Panc1 (cell line): ENCODE data around the gene B3GLCT. TPM values are rescaled to one million over a fixed set of nuclear protein-coding genes. Genes with fewer than 3 reads are reported as not detected.
A peak's percentile ranks its signal among the peaks of the same experiment; 100 is the strongest.

Experiments
- ATAC-seq: fragments of 200-7000 bp; cut with Tn5 transposase; 2 replicates; pipeline ENCODE4 v1.9.1; 2020; ENCODE audit warnings: mild to moderate bottlenecking, moderate library complexity
- BruUV-seq: library from RNA; stranded (reverse); fragments of 400-500 nt; replicated peaks from 2 replicates; lab custom pipeline; 2021; lab: Mats Ljungman, UMichigan
- CTCF ChIA-PET: fragments of 300-600 bp; sonication (Branson Sonifier 250); formaldehyde crosslinking; loops from one replicate; lab custom pipeline; 2022; ENCODE audit warnings: antibody characterized with exemption; lab: Charles Lee
- POLR2A ChIA-PET: fragments of 300-600 bp; sonication (Branson Sonifier 250); formaldehyde crosslinking; loops from one replicate; lab custom pipeline; 2022; ENCODE audit warnings: antibody characterized with exemption; lab: Charles Lee
- DNase-seq: peaks from one replicate; pipeline ENCODE4 v3.0.0-alpha.2; 2010; ENCODE audit warnings: low read depth, low spot score
- H3K27ac ChIP-seq: 2 replicates; pipeline ENCODE4 v1.5.1; 2011; ENCODE audit warnings: mild to moderate bottlenecking, low read length, inconsistent platforms
- H3K27me3 ChIP-seq: fragments of 200-500 bp; sonication (Bioruptor generic); 2 replicates; pipeline ENCODE4 v1.6.0; 2014; ENCODE audit warnings: low read length, inconsistent platforms; ENCODE audit not compliant: control insufficient read depth, insufficient read depth
- H3K36me3 ChIP-seq: fragments of 200-500 bp; sonication (Bioruptor generic); 2 replicates; pipeline ENCODE4 v1.5.1; 2014; ENCODE audit warnings: inconsistent platforms, mild to moderate bottlenecking, low read length, moderate library complexity; ENCODE audit not compliant: control insufficient read depth, insufficient read depth
- H3K4me1 ChIP-seq: 2 replicates; pipeline ENCODE4 v1.5.1; 2011; ENCODE audit warnings: inconsistent platforms, mild to moderate bottlenecking, low read length, moderate library complexity; ENCODE audit not compliant: control insufficient read depth, insufficient read depth
- H3K4me3 ChIP-seq, 2 experiments: 2 replicates each; pipeline ENCODE4 v1.5.1; 2011 to 2012; ENCODE audit warnings: low read depth in 2 of 2, low read length in 2 of 2, mild to moderate bottlenecking in 2 of 2, inconsistent platforms in 1 of 2, moderate library complexity in 1 of 2
- H3K9me3 ChIP-seq: fragments of 200-500 bp; sonication (Bioruptor generic); 2 replicates; pipeline ENCODE4 v1.5.1; 2014; ENCODE audit warnings: low read depth, mild to moderate bottlenecking, inconsistent platforms, low read length, moderate library complexity; ENCODE audit not compliant: control insufficient read depth, insufficient read depth
- POLR2AphosphoS5 ChIP-seq: IDR thresholded peaks from 2 replicates; pipeline ENCODE4 v1.6.1; 2012; ENCODE audit warnings: mild to moderate bottlenecking, low read depth, low read length, moderate library complexity
- SIN3A ChIP-seq: IDR thresholded peaks from 2 replicates; pipeline ENCODE4 v1.6.1; 2012; ENCODE audit warnings: low read depth, mild to moderate bottlenecking, low read length, moderate library complexity, borderline replicate concordance; ENCODE audit not compliant: insufficient read depth
- TCF7L2 ChIP-seq: IDR thresholded peaks from 2 replicates; pipeline ENCODE4 v1.6.1; 2011; ENCODE audit warnings: mild to moderate bottlenecking, low read depth, low read length, inconsistent platforms
- in situ Hi-C: cut with HindIII; loops from 2 replicates; pipeline ENCODE4 v1.10.0; 2016; ENCODE audit warnings: low sequenced_read_pairs, low pct_unique_long_range_greater_than_20kb
- intact Hi-C: fragments of 100-400 bp; cut with micrococcal nuclease; formaldehyde crosslinking; loops from one replicate; pipeline ENCODE4 v1.10.0; 2022; ENCODE audit not compliant: unreplicated experiment
- total RNA-seq: library from RNA; stranded (reverse); gene quantifications from one replicate; pipeline ENCODE4 v1.2.1, GENCODE V29; 2021; ENCODE audit not compliant: unreplicated experiment
- TF ChIP-seq, protein P1 (sequence below), 2 experiments: IDR thresholded peaks; 2 replicates each; pipeline ENCODE4 v1.6.1; 2011 to 2012; ENCODE audit warnings: low read depth in 2 of 2, control low read depth in 1 of 2, low read length in 1 of 2, mild to moderate bottlenecking in 1 of 2, moderate library complexity in 1 of 2; ENCODE audit not compliant: insufficient read depth in 1 of 2
- TF ChIP-seq, protein P2 (sequence below): fragments of 450-650 bp; IDR thresholded peaks from 2 replicates; pipeline ENCODE4 v1.5.1; 2017; ENCODE audit warnings: mild to moderate bottlenecking

The B3GLCT gene
- total RNA-seq, 1 experiment from 2014 or later, result 16.5 TPM

DNA sequence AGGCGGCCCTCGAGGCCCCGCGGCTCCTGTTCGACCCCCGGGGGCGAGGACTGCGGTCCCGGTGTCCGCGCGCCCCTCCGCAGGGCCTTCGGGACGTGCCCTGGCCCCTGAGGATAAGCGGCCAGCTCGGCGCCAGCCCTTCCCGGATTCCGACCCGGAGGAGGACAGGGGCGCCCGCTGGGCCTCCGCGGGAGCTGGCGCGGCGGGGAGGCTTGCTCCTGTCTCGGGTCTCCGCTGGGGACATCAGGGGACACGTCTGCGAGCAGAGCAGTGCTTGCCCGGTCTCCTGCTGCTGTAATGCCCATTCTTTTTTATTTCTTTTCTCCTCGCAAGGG, 829 bp downstream of the B3GLCT start:
- Histone ChIP-seq H3K36me3 (no peaks in the 10 kb centered on the region), H3K4me3 (peak overlapping the region; percentile 58 to 64), H3K9me3 (no peaks in the 10 kb centered on the region), H3K27me3 (no peaks in the 10 kb centered on the region), H3K4me1 (peaks cover 14% of the 10 kb centered on the region), H3K27ac (peak overlapping the region; percentile 82)
- BruUV-seq, result no TSS peak
- intact Hi-C loops (no loop called here), in situ Hi-C loops (no loop called here)
- DNase-seq (no peak), ATAC-seq (peak; percentile 65)
- TF ChIP-seq, protein P1, sequence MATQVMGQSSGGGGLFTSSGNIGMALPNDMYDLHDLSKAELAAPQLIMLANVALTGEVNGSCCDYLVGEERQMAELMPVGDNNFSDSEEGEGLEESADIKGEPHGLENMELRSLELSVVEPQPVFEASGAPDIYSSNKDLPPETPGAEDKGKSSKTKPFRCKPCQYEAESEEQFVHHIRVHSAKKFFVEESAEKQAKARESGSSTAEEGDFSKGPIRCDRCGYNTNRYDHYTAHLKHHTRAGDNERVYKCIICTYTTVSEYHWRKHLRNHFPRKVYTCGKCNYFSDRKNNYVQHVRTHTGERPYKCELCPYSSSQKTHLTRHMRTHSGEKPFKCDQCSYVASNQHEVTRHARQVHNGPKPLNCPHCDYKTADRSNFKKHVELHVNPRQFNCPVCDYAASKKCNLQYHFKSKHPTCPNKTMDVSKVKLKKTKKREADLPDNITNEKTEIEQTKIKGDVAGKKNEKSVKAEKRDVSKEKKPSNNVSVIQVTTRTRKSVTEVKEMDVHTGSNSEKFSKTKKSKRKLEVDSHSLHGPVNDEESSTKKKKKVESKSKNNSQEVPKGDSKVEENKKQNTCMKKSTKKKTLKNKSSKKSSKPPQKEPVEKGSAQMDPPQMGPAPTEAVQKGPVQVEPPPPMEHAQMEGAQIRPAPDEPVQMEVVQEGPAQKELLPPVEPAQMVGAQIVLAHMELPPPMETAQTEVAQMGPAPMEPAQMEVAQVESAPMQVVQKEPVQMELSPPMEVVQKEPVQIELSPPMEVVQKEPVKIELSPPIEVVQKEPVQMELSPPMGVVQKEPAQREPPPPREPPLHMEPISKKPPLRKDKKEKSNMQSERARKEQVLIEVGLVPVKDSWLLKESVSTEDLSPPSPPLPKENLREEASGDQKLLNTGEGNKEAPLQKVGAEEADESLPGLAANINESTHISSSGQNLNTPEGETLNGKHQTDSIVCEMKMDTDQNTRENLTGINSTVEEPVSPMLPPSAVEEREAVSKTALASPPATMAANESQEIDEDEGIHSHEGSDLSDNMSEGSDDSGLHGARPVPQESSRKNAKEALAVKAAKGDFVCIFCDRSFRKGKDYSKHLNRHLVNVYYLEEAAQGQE (IDR thresholded peaks at IDR 0.05; ENCODE audit: insufficient read depth in 1 of 2, low read depth in 2 of 2, low read length in 1 of 2), result no peak
- TF ChIP-seq TCF7L2 (no peak), POLR2AphosphoS5 (no peak), SIN3A (no peak)
- TF ChIP-seq, protein P2, sequence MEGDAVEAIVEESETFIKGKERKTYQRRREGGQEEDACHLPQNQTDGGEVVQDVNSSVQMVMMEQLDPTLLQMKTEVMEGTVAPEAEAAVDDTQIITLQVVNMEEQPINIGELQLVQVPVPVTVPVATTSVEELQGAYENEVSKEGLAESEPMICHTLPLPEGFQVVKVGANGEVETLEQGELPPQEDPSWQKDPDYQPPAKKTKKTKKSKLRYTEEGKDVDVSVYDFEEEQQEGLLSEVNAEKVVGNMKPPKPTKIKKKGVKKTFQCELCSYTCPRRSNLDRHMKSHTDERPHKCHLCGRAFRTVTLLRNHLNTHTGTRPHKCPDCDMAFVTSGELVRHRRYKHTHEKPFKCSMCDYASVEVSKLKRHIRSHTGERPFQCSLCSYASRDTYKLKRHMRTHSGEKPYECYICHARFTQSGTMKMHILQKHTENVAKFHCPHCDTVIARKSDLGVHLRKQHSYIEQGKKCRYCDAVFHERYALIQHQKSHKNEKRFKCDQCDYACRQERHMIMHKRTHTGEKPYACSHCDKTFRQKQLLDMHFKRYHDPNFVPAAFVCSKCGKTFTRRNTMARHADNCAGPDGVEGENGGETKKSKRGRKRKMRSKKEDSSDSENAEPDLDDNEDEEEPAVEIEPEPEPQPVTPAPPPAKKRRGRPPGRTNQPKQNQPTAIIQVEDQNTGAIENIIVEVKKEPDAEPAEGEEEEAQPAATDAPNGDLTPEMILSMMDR, result no peak
- POLR2A ChIA-PET, result interaction anchor here (0.7 kb wide), 1 partner anchor 644 kb away, joined by 9 read pairs; no protein-coding TSS in a partner anchor
- CTCF ChIA-PET, result no interaction called here

DNA sequence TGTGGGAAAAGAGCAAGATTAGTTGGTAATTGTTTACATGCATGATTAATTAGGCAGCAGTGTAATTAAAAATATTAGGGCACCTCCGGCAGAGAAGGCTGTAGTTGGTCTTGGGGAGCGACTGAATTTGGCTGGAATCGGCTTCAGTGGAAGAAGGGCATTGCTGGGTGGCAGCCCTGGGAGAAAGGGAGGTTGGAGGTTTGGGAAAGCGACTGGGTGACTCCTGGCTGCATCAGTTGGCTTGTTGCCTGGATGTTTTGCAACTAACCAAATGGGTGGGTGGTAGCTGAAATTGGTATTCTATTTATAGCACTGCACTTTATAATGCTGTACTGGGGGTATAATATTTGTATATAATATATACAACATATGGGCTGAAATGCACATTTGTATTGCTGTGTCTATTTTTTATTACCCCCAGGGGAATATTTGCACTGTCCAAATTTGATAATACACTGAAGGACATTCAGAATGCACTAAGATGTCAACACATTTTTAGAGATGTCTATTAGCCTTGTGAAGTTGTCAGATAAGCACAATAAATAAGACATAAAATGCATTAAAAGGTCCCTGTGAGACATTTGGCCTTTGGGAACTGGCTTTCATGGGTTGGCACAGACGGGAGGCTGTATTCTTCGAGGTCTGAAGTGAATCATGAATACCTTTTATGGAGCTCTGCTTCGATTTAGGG, 1.7 kb downstream of the B3GLCT start:
- POLR2A ChIA-PET, result interaction anchor here (0.7 kb wide), 1 partner anchor 644 kb away, joined by 9 read pairs; no protein-coding TSS in a partner anchor
- Histone ChIP-seq H3K4me1 (peaks cover 14% of the 10 kb centered on the region), H3K27me3 (no peaks in the 10 kb centered on the region), H3K9me3 (no peaks in the 10 kb centered on the region), H3K36me3 (no peaks in the 10 kb centered on the region), H3K4me3 (peak overlapping the region; percentile 58 to 64), H3K27ac (peak overlapping the region; percentile 82)
- in situ Hi-C loops (no loop called here), intact Hi-C loops (no loop called here)
- TF ChIP-seq POLR2AphosphoS5 (no peak), TCF7L2 (no peak), SIN3A (no peak)
- TF ChIP-seq, protein P2, result no peak
- TF ChIP-seq, protein P1 (IDR thresholded peaks at IDR 0.05; ENCODE audit: insufficient read depth in 1 of 2, low read depth in 2 of 2, low read length in 1 of 2), result no peak
- no TSS peak for BruUV-seq
- ATAC-seq (no peak), DNase-seq (no peak)
- CTCF ChIA-PET, result no interaction called here
